Fibroblast of lung (primary cell): ENCODE results near the gene CCDC88C. TPM values are rescaled to one million over a fixed set of nuclear protein-coding genes. Genes with fewer than 3 reads are reported as not detected.
A peak's percentile ranks its signal among the peaks of the same experiment; 100 is the strongest.

Experiments
- DNase-seq, 2 donors: peaks; one replicate each; pipeline versions ENCODE4 v3.0.0 to v3.0.0-alpha.2; 2010; ENCODE audit warnings: low read depth in 2 of 2
- H2AFZ ChIP-seq: 2 replicates; pipeline ENCODE4 v1.5.1; 2012; ENCODE audit warnings: low read length, control low read depth, inconsistent platforms
- H3K27ac ChIP-seq: 2 replicates; pipeline ENCODE4 v1.5.1; 2011; ENCODE audit warnings: low read length, control low read depth; ENCODE audit not compliant: insufficient read depth
- H3K27me3 ChIP-seq: 2 replicates; pipeline ENCODE4 v1.5.1; 2011; ENCODE audit warnings: mild to moderate bottlenecking, low read length; ENCODE audit not compliant: control insufficient read depth, insufficient read depth
- H3K36me3 ChIP-seq: 2 replicates; pipeline ENCODE4 v1.5.1; 2011; ENCODE audit warnings: low read length; ENCODE audit not compliant: control insufficient read depth, insufficient read depth
- H3K4me1 ChIP-seq: 2 replicates; pipeline ENCODE4 v1.5.1; 2011; ENCODE audit warnings: low read length; ENCODE audit not compliant: control insufficient read depth, insufficient read depth; ENCODE audit errors: extremely low read depth
- H3K4me2 ChIP-seq: 2 replicates; pipeline ENCODE4 v1.5.1; 2011; ENCODE audit warnings: low read length, control low read depth; ENCODE audit not compliant: insufficient read depth; ENCODE audit errors: extremely low read depth
- H3K4me3 ChIP-seq, 4 experiments: fragments of 200-600 bp in 1 of 4; sonication (generic) in 1 of 4; replicated peaks in 1 of 4; 2 replicates each; pipeline ENCODE4 v1.5.1; 2011 to 2016; ENCODE audit warnings: low read length in 4 of 4, low read depth in 3 of 4, mild to moderate bottlenecking in 3 of 4, control low read depth in 2 of 4, inconsistent platforms in 1 of 4, mixed read lengths in 1 of 4; ENCODE audit not compliant: insufficient read depth in 1 of 4; ENCODE audit errors: control extremely low read depth in 1 of 4
- H3K79me2 ChIP-seq: 2 replicates; pipeline ENCODE4 v1.5.1; 2012; ENCODE audit warnings: mild to moderate bottlenecking, low read length, inconsistent platforms; ENCODE audit not compliant: control insufficient read depth, insufficient read depth
- H3K9ac ChIP-seq: 2 replicates; pipeline ENCODE4 v1.5.1; 2011; ENCODE audit warnings: mild to moderate bottlenecking, low read length, control low read depth; ENCODE audit not compliant: insufficient read depth
- H3K9me3 ChIP-seq: 2 replicates; pipeline ENCODE4 v1.5.1; 2012; ENCODE audit warnings: low read depth, low read length; ENCODE audit not compliant: control insufficient read depth, insufficient read depth
- H4K20me1 ChIP-seq: 2 replicates; pipeline ENCODE4 v1.5.1; 2011; ENCODE audit warnings: low read length; ENCODE audit not compliant: control insufficient read depth, insufficient read depth; ENCODE audit errors: extremely low read depth
- EZH2 ChIP-seq: IDR thresholded peaks from 2 replicates; pipeline ENCODE4 v1.5.1; 2012; ENCODE audit warnings: low read length, control low read depth, mild to moderate bottlenecking; ENCODE audit errors: missing control alignments
- polyA plus RNA-seq, 2 donors: library from polyadenylated mRNA; depleted of rRNA in 1 of 2; stranded (reverse) in 1 of 2; unstranded in 1 of 2; fragments of >200 nt; gene quantifications; 2 replicates each; pipeline ENCODE4 v1.2.1, GENCODE V29; 2011 to 2012; ENCODE audit warnings: missing spikeins in 1 of 2
- total RNA-seq: library from RNA; depleted of rRNA; stranded (reverse); fragments of >200 nt; gene quantifications from 2 replicates; pipeline ENCODE4 v1.2.1, GENCODE V29; 2014
- TF ChIP-seq, protein P1 (sequence below), 2 donors: IDR thresholded peaks in 1 of 2; conservative IDR thresholded peaks in 1 of 2; 1 replicate in 1 of 2; 2 replicates in 1 of 2; pipeline ENCODE4 v1.5.1; 2011 to 2012; ENCODE audit warnings: low read length in 2 of 2, control low read depth in 1 of 2, inconsistent platforms in 1 of 2, low read depth in 1 of 2, mild to moderate bottlenecking in 1 of 2

Gene CCDC88C
- total and polyA plus RNA-seq, 2 donors (not counting 1 experiment from before 2014, with no cell fraction given): 0.02 to 0.17 TPM

- no peaks in the 10 kb centered on the region for H4K20me1 ChIP-seq
- H3K36me3 ChIP-seq: no peaks in the 10 kb centered on the region
- no peak overlapping the region for H2AFZ ChIP-seq
- H3K79me2 ChIP-seq: no peaks in the 10 kb centered on the region
- TF ChIP-seq, protein P1, sequence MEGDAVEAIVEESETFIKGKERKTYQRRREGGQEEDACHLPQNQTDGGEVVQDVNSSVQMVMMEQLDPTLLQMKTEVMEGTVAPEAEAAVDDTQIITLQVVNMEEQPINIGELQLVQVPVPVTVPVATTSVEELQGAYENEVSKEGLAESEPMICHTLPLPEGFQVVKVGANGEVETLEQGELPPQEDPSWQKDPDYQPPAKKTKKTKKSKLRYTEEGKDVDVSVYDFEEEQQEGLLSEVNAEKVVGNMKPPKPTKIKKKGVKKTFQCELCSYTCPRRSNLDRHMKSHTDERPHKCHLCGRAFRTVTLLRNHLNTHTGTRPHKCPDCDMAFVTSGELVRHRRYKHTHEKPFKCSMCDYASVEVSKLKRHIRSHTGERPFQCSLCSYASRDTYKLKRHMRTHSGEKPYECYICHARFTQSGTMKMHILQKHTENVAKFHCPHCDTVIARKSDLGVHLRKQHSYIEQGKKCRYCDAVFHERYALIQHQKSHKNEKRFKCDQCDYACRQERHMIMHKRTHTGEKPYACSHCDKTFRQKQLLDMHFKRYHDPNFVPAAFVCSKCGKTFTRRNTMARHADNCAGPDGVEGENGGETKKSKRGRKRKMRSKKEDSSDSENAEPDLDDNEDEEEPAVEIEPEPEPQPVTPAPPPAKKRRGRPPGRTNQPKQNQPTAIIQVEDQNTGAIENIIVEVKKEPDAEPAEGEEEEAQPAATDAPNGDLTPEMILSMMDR (conservative IDR thresholded peaks at IDR 0.05 in 1 of 2, IDR thresholded peaks at IDR 0.05 in 1 of 2; ENCODE audit: low read depth in 1 of 2, low read length in 2 of 2): no peak
- H3K27ac ChIP-seq: no peak overlapping the region
- H3K4me2 ChIP-seq: no peak overlapping the region
- no peak overlapping the region for H3K4me3 ChIP-seq
- no peak overlapping the region for H3K9ac ChIP-seq
- no peaks in the 10 kb centered on the region for H3K27me3 ChIP-seq
- no peaks in the 10 kb centered on the region for H3K9me3 ChIP-seq
- peak; percentile 8 to 34 for DNase-seq
- H3K4me1 ChIP-seq: no peaks in the 10 kb centered on the region
These were observed 100.0 kb downstream of the CCDC88C start for GRCh38 chr14:91317381-91318308.

- no peaks in the 10 kb centered on the region for H3K9me3 ChIP-seq
- TF ChIP-seq, protein P1 (conservative IDR thresholded peaks at IDR 0.05 in 1 of 2, IDR thresholded peaks at IDR 0.05 in 1 of 2; ENCODE audit: low read depth in 1 of 2, low read length in 2 of 2): no peak
- TF ChIP-seq EZH2: no peak
- H3K27ac ChIP-seq: no peak overlapping the region
- no peak overlapping the region for H3K4me2 ChIP-seq
- H3K36me3 ChIP-seq: no peaks in the 10 kb centered on the region
- H3K79me2 ChIP-seq: no peaks in the 10 kb centered on the region
- H3K27me3 ChIP-seq: no peaks in the 10 kb centered on the region
- DNase-seq: no peak
- H3K9ac ChIP-seq: no peak overlapping the region
- no peaks in the 10 kb centered on the region for H3K4me1 ChIP-seq
- no peak overlapping the region for H3K4me3 ChIP-seq
- H4K20me1 ChIP-seq: no peaks in the 10 kb centered on the region
- H2AFZ ChIP-seq: no peak overlapping the region
These were observed 100.9 kb downstream of the CCDC88C start for GRCh38 chr14:91316761-91317160.

DNA sequence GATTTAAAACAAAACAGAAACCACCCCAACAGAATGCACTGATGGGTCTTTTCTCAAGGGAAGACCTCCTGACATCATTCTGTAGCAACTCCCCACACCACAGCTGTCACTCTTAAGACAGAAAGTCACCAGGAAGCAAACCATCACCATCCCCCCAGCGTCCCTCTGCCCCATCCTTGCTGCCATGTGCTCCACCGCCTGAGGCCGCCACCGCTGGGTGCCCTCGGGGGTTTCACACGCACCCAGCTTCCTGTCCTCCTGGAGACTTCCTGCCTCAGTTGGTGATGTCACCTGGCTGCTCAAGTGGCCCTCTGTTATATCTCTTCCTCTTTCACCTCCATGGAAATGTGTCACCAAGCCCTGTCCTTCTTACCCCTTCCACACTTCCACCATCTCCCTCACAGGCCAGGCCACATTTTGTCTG is 101.8 kb downstream of the CCDC88C start:
- Histone ChIP-seq H3K9me3 (no peaks in the 10 kb centered on the region), H4K20me1 (no peaks in the 10 kb centered on the region), H3K27ac (no peak overlapping the region), H3K4me1 (no peaks in the 10 kb centered on the region), H2AFZ (no peak overlapping the region), H3K4me3 (no peak overlapping the region), H3K36me3 (no peaks in the 10 kb centered on the region), H3K79me2 (no peaks in the 10 kb centered on the region), H3K27me3 (no peaks in the 10 kb centered on the region), H3K4me2 (no peak overlapping the region), H3K9ac (no peak overlapping the region)
- no peak for DNase-seq
- TF ChIP-seq, protein P1 (conservative IDR thresholded peaks at IDR 0.05 in 1 of 2, IDR thresholded peaks at IDR 0.05 in 1 of 2; ENCODE audit: low read depth in 1 of 2, low read length in 2 of 2): no peak
- TF ChIP-seq EZH2: no peak
